Stimulated activated CD8-positive, alpha-beta memory T cell treated with anti-CD3 and anti-CD28 coated beads, Interleukin-2, amount 100 ng/mL, for 1 hour (primary cell): ENCODE data around the gene HOXC13.
A peak's percentile ranks its signal among the peaks of the same experiment; 100 is the strongest.

Experiments
- DNase-seq, 2 donors: peaks; one replicate each; pipeline ENCODE4 v3.0.0-alpha.2; 2020; ENCODE audit warnings: low read depth in 2 of 2

Gene HOXC13

GRCh38 chr12:53982648-53983567, 44.3 kb downstream of the HOXC13 start:
- no peak for DNase-seq

DNA sequence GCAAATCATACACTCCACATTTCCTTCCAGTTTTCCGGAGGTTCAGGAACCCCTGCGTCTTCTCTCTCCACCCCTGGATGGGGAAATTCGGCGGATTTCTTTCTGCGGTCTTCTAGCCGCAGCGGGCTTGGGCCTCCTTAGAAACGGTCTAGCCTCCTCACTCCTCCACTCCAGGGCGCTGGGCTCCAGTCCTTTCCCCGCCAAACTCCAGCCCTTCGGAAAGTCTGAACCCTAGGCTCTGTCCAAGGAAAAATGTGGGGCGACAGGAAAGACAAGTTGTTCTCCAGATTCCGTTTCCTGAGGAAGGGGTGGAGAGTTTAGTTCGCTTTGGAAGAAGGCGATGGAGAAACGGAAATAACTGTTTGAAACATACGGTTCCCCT, 44.9 kb downstream of the HOXC13 start:
- no peak for DNase-seq

GRCh38 chr12:53983950-53984572, 45.4 kb downstream of the HOXC13 start:
- no peak for DNase-seq

DNA sequence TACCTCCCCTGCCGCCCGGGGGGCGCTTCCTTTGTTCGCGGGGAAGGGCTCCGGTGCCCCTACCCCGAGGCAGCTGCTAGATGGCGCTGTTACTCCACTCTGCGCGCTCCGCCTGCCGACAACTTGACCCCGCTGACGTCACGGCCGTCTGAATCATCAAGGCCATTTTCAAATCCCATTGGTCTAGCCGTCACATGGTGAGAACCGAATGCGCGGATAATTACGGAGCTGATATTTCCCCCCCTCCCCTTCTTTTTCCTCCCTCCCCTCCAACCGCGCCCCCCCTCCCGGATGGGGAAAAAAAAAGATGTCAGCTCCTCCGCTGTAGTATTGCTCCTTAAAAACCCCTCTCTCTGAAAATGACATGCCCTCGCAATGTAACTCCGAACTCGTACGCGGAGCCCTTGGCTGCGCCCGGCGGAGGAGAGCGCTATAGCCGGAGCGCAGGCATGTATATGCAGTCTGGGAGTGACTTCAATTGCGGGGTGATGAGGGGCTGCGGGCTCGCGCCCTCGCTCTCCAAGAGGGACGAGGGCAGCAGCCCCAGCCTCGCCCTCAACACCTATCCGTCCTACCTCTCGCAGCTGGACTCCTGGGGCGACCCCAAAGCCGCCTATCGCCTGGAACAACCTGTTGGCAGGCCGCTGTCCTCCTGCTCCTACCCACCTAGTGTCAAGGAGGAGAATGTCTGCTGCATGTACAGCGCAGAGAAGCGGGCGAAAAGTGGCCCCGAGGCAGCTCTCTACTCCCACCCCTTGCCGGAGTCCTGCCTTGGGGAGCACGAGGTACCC, 46.5 kb downstream of the HOXC13 start, which contains the start of gene HOXC10:
Gene HOXC10 (plus strand): TSS at position 246 of the 791 bp plus-strand sequence. CDS start 114 bp downstream, at position 360.
- DNase-seq = peak; percentile 29 to 65

- no peak for DNase-seq
Measured at GRCh38 chr12:53985692-53985993, 47.0 kb downstream of the HOXC13 start.

GRCh38 chr12:53985994-53986685, 47.5 kb downstream of the HOXC13 start:
- DNase-seq = no peak

DNA sequence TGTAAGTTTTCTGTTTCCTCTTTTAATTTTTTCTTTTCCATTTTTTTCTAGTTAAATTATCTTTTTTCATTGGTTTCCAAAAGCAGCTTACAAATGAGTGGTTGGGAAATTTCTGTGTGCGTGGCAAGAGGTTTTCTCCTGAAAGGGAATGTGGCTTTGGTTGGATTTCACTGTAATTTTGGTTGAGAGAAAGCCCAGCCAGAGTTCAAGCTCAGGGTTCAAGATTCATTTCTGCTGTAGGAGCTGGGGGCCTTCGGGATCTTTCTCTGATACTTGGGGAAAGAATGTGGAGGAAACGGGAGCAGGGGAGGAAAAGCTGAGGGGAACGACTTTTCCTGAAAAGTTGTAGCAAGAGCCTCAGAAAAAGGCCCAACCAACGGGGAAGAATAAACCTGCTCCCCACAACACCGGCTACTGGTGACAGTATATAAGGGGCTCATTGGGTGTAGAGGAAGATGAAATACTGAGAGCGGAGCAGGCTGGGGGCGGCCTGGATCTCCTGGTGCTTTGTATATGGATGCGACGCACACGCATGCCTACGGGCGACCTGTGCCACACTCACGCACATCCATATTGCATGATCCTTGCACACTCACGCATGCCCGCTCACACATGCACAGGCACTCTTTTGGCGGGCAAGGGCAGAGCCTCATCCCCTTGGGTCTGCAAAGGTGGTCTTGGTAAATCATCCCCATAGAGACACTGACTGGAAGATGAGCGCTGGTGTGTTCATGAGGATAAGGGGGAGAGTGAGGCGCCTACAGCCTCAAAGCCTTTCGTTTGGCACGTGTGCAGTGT, 48.3 kb downstream of the HOXC13 start:
- DNase-seq = no peak

GRCh38 chr12:53987787-53988230, 49.2 kb downstream of the HOXC13 start:
- no peak for DNase-seq

DNA sequence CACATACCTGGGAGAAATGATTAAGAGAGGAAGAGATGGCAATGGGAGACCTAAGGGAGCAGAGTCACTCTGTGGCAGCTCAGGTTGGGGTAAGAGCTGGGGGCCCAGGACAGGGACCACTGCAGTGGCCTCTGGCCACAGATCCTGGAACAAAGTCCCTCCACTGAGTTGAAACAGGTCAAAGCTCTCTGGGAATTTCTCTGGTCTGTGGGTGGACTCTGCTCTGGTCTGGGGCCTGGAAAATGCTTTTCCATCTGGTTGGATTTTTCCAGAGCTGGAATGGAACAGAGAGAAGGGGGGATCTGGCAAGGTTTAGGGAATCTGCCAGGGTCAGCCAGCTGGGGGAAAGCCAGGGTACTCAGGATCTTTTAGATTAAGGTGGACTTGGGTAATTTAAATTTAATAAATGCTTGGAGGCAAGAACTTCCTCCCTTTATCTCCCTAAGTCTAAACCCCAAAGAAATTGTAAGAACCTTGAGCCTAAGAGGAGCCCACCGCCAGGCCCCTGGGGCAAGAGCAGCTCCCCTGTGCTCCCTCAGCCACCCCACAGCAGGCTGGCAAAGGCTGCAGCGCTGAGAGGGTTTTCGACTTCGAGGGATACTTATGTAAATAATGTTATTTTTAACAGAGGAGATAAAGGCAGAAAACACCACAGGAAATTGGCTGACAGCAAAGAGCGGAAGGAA, 50.1 kb downstream of the HOXC13 start:
- no peak for DNase-seq

DNA sequence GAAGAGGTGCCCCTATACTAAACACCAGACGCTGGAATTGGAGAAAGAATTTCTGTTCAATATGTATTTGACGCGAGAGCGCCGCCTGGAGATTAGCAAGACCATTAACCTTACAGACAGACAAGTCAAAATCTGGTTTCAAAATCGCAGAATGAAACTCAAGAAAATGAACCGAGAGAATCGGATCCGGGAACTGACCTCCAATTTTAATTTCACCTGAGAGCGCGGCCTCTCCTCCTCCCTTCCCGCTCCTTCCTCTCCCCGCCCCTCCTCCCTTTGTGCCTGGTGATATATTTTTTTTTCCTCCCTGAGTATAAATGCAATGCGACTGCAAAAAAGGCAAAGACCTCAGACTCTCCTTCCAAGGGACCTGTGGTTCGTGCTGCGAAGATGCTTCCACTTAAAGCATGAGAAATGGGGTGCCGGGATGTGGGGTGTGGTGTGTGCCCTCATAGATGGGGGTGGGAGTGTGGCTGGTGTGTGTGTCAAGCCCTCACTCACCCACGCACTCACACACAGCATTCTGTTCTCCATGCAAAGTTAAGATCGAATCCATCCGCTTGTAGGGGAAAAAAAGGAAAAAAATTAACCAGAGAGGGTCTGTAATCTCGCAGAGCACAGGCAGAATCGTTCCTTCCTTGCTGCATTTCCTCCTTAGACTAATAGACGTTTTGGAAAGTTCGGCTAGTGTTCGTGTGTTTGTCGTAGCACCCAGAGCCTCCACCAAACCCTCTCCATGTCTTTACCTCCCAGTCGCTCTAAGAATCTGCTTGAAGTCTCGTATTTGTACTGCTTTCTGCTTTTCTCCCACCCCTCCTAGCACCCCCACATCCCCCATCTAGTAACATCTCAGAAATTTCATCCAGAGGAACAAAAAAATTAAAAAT, 50.8 kb downstream of the HOXC13 start:
- no peak for DNase-seq

DNA sequence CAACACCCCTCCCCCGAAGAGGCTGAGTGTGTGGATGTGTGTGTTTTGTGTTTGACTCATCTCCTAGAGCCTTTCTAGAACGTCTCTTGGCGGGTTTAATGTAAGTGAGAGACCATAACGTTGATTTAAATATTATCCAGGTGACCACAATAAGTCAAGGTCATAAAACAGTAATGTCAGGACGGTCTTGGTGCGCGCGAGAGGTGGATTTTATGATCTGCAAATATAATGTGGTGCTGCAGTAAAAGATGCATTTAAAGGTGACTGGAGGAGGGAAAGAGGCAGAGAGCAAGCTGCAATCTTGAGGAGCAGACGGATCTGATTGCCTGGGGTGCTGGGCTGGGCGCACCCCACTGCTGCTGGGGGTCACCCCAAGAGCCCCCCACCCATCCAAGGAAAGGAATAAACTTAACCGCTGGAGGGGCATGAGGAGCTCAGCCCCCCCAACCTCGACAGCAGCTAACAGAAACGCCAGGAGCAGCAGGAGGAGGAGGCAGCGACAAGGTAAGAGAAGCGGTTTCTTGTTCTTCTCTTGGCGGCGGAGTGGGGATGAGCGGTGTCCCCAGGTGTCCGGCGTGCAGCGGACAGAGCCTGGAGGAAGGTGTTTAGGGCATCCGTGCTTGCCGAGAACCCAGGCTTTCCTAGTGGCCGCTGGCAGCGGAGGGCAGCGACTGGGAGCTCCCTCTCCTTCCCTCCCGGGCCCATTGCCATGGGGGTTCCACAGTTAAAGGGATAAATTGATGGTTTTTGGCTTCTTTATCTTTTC, 51.9 kb downstream of the HOXC13 start:
- DNase-seq = no peak

DNA sequence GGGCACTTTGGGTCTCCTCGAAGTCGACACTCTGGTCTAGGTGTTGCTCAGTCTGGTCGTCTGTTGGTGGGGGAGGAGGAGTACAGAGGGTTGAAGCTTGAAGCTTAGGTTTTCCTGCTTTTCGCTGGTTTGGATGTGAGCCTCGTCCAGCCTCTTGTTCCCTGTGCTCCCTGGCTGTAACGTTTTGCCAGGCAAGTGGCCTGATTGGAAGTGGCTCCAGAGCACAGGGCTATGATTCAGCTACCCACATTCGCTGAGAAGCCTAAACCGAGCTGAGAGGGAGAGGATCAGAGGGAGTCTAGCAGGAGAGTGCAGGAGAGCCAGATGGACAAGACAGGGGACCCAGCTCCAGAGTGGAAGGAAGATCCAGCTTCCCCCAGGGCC, 52.4 kb downstream of the HOXC13 start:
- no peak for DNase-seq

- DNase-seq = no peak
Measured at GRCh38 chr12:53992377-53992889, 53.8 kb downstream of the HOXC13 start.

- DNase-seq = no peak
Measured at GRCh38 chr12:53993162-53994008, 54.8 kb downstream of the HOXC13 start.

DNA sequence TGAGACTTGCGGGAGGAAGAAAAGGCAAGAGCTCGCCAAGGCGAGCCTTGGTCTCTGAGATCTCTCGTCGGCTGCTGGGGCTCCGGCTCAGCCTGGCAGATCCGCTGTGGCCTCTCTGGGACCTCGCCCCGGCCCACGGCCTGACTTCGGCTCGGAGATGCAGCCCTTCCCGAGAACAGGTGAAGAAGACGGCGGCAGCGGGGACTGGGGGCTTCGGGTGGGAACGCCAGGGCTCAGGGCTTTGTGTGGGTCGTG, 55.3 kb downstream of the HOXC13 start:
- no peak for DNase-seq

- DNase-seq = no peak
Measured at GRCh38 chr12:53994264-53995001, 55.8 kb downstream of the HOXC13 start.

GRCh38 chr12:53995002-53995377, 56.4 kb downstream of the HOXC13 start:
- no peak for DNase-seq
